NT2/D1 (cell line): ENCODE measurements around the gene PRRT2.

Experiments
- YY1 ChIP-seq: IDR thresholded peaks from 2 replicates; pipeline ENCODE4 v1.6.1; 2011; ENCODE audit not compliant: insufficient read length, insufficient read depth
- ZNF274 ChIP-seq: IDR thresholded peaks from 2 replicates; pipeline ENCODE4 v1.6.1; 2011; ENCODE audit warnings: mild to moderate bottlenecking, low read depth, low read length

DNA sequence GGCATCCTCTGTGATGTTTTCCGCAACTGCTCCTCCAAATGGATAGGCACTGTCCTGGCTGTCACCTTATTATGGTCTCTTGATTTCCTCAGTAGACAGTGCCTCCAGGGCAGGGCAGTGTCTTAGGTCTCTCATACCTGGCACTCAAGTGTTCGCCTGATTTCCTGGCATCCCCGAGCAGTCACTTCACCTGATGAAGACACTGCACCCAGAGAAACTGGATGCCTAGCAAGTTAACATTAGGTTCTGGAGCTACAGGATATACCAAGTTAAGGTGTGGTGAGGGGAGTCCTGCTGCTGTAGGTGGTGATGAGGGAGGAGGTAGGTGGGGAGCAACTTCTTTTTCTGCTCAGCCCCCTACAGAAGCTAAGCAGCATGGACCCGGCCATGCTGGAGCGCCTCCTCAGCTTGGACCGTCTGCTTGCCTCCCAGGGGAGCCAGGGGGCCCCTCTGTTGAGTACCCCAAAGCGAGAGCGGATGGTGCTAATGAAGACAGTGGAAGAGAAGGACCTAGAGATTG, 9.5 kb upstream of the PRRT2 start:
- TF ChIP-seq YY1 (no peak), ZNF274 (no peak)
